ENCODE data around the gene GPLD1.
A peak's percentile ranks its signal among the peaks of the same experiment; 100 is the strongest.

GPLD1 gene

GRCh38 chr6:24497254-24497970, 8.0 kb upstream of the GPLD1 start:
- no peaks in the 10 kb centered on the region for H3K9me3 ChIP-seq
- H3K4me1 ChIP-seq (ENCODE audit: control insufficient read depth in 1 of 2, insufficient read depth in 1 of 2, low read depth in 1 of 2, low read length in 1 of 2) = peaks cover 10 to 15% of the 10 kb centered on the region in 2 experiments
- no peak overlapping the region for H3K27ac ChIP-seq
- H3K4me3 ChIP-seq (ENCODE audit: low read depth in 1 of 2, low read length in 1 of 2) = no peak overlapping the region
- no peak for TF ChIP-seq CTCF (IDR thresholded peaks at IDR 0.05)
- H3K27me3 ChIP-seq = peaks cover 54% of the 10 kb centered on the region
- H3K36me3 ChIP-seq = no peaks in the 10 kb centered on the region

- H3K27me3 ChIP-seq = peaks cover 54% of the 10 kb centered on the region
- no peak for TF ChIP-seq CTCF (IDR thresholded peaks at IDR 0.05)
- peak within 1 kb of the TSS; percentile 49 to 58 for H3K4me3 ChIP-seq (ENCODE audit: low read depth in 1 of 2, low read length in 1 of 2)
- no peaks in the 10 kb centered on the region for H3K36me3 ChIP-seq
- H3K9me3 ChIP-seq = no peaks in the 10 kb centered on the region
- no peak within 1 kb of the TSS for H3K27ac ChIP-seq
- peaks cover 10 to 17% of the 10 kb centered on the region in 2 experiments for H3K4me1 ChIP-seq (ENCODE audit: control insufficient read depth in 1 of 2, insufficient read depth in 1 of 2, low read depth in 1 of 2, low read length in 1 of 2)
Measured at GRCh38 chr6:24494821-24495795, 5.7 kb upstream of the GPLD1 start, which contains the start of gene ALDH5A1. Gene ALDH5A1 (plus strand): TSS chr6:24494969. CDS start chr6:24494997, 28 bp downstream.

- H3K4me1 ChIP-seq (ENCODE audit: control insufficient read depth in 1 of 2, insufficient read depth in 1 of 2, low read depth in 1 of 2, low read length in 1 of 2) = peaks cover 14 to 21% of the 10 kb centered on the region in 2 experiments
- no peaks in the 10 kb centered on the region for H3K36me3 ChIP-seq
- H3K27me3 ChIP-seq = peaks cover 54% of the 10 kb centered on the region
- no peak overlapping the region for H3K27ac ChIP-seq
- peak overlapping the region; percentile 49 to 58 for H3K4me3 ChIP-seq (ENCODE audit: low read depth in 1 of 2, low read length in 1 of 2)
- TF ChIP-seq CTCF (IDR thresholded peaks at IDR 0.05) = no peak
- no peaks in the 10 kb centered on the region for H3K9me3 ChIP-seq
Measured at GRCh38 chr6:24493945-24494820, 4.8 kb upstream of the GPLD1 start.

GRCh38 chr6:24492475-24492874, 3.1 kb upstream of the GPLD1 start:
- Histone ChIP-seq H3K27ac (no peak overlapping the region), H3K4me3 (ENCODE audit: low read depth in 1 of 2, low read length in 1 of 2) (no peak overlapping the region), H3K27me3 (peaks cover 51% of the 10 kb centered on the region), H3K4me1 (ENCODE audit: control insufficient read depth in 1 of 2, insufficient read depth in 1 of 2, low read depth in 1 of 2, low read length in 1 of 2) (peaks cover 14 to 21% of the 10 kb centered on the region in 2 experiments), H3K9me3 (no peaks in the 10 kb centered on the region), H3K36me3 (no peaks in the 10 kb centered on the region)
- TF ChIP-seq CTCF (IDR thresholded peaks at IDR 0.05) = no peak

- peaks cover 35% of the 10 kb centered on the region for H3K27me3 ChIP-seq
- TF ChIP-seq CTCF (IDR thresholded peaks at IDR 0.05) = no peak
- no peak overlapping the region for H3K4me3 ChIP-seq (ENCODE audit: low read depth in 1 of 2, low read length in 1 of 2)
- no peaks in the 10 kb centered on the region for H3K36me3 ChIP-seq
- H3K27ac ChIP-seq = no peak overlapping the region
- no peaks in the 10 kb centered on the region for H3K9me3 ChIP-seq
- H3K4me1 ChIP-seq (ENCODE audit: control insufficient read depth in 1 of 2, insufficient read depth in 1 of 2, low read depth in 1 of 2, low read length in 1 of 2) = peaks cover 14 to 21% of the 10 kb centered on the region in 2 experiments
Measured at GRCh38 chr6:24490948-24491347, 1.6 kb upstream of the GPLD1 start.
